ENCODE results near the gene FCHSD2. TPM values are rescaled to one million over a fixed set of nuclear protein-coding genes. Genes with fewer than 3 reads are reported as not detected.
A peak's percentile ranks its signal among the peaks of the same experiment; 100 is the strongest.

FCHSD2 gene
- polyA plus RNA-seq, 2 of the 4 experiments (the other 2 are of a cell fraction) = 10.5 to 19.0 TPM

DNA sequence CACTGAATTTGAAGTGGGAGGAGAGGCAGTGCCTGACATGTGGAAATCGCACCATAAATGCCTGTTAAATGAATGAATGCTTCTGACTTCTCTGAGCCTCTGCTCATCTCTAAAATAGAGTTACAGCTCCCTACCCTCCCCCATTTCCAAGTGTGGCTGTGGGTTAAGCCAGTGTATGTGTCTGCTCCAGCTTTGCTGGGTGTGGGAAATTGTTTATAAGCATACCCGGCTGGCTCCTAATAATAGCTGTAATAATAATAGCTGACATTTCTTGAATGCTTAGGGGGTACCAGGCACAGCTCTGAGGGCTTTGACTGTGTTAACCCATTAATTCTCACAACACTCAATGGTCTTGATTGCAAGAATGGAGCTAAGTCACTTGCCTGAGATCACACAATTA, 7.0 kb upstream of the FCHSD2 start:
- DNase-seq (ENCODE audit: low read depth in 1 of 2, low spot score in 1 of 2) = no peak
- no peak for FAIRE-seq
- H3K27ac ChIP-seq = no peak overlapping the region
- ChIA-PET POLR2A (no interaction called here), CTCF (interaction anchor here (0.7 to 4.1 kb wide), 4 partner anchors 24 to 318 kb away, joined by 3 to 20 read pairs (median 3); no protein-coding TSS in a partner anchor)
- no peaks in the 10 kb centered on the region for H3K9me3 ChIP-seq
- no peak overlapping the region for H3K4me3 ChIP-seq
- 90% methylated on average over 2 of the region's 2 CpGs for WGBS (ENCODE audit: missing lambda C conversion rate)
- TF ChIP-seq ELK1 (IDR thresholded peaks at IDR 0.05; ENCODE audit: low read depth, low read length) (no peak), MYC (IDR thresholded peaks at IDR 0.05; ENCODE audit: borderline replicate concordance, low read length) (no peak), MAX (IDR thresholded peaks at IDR 0.05) (no peak), FOSB (CRISPR knock-in tag; IDR thresholded peaks at IDR 0.05) (no peak), NR3C1 (IDR thresholded peaks at IDR 0.05) (no peak), CEBPB (IDR thresholded peaks at IDR 0.05) (no peak), SMC3 (IDR thresholded peaks at IDR 0.05) (no peak), ESRRA (IDR thresholded peaks at IDR 0.05; ENCODE audit: borderline replicate concordance, low read length) (no peak), FOXS1 (CRISPR knock-in tag; IDR thresholded peaks at IDR 0.05) (no peak)
- no peak overlapping the region for H3K4me2 ChIP-seq
- ATAC-seq = no peak
- no peaks in the 10 kb centered on the region for H3K4me1 ChIP-seq

- Histone ChIP-seq H3K4me3 (no peak overlapping the region), H3K4me1 (no peaks in the 10 kb centered on the region), H3K9me3 (no peaks in the 10 kb centered on the region), H3K4me2 (no peak overlapping the region), H3K27ac (peak overlapping the region in 1 of 2 experiments; percentile 33; a peak in 1 of 6 replicates)
- DNase-seq (ENCODE audit: low read depth in 1 of 2, low spot score in 1 of 2) (no peak), FAIRE-seq (no peak), ATAC-seq (peak in 1 of 2 experiments; percentile 23; a peak in 3 of 6 replicates)
- WGBS (ENCODE audit: missing lambda C conversion rate) = 70% methylated on average over 14 of the region's 15 CpGs
- TF ChIP-seq HOXB5 (CRISPR knock-in tag; IDR thresholded peaks at IDR 0.05) (no peak), SMC3 (IDR thresholded peaks at IDR 0.05) (no peak), CTCF (IDR thresholded peaks at IDR 0.05) (no peak), ZC3H11A (IDR thresholded peaks at IDR 0.05) (no peak), TFCP2L1 (CRISPR knock-in tag; IDR thresholded peaks at IDR 0.05) (no peak), MAX (IDR thresholded peaks at IDR 0.05) (no peak), KDM5A (IDR thresholded peaks at IDR 0.05) (no peak), SREBF2 (IDR thresholded peaks at IDR 0.05) (no peak), JUNB (IDR thresholded peaks at IDR 0.05) (no peak), ATOH8 (CRISPR knock-in tag; IDR thresholded peaks at IDR 0.05; ENCODE audit: low read depth) (no peak), FOSB (CRISPR knock-in tag; IDR thresholded peaks at IDR 0.05) (no peak), CHD4 (IDR thresholded peaks at IDR 0.05; ENCODE audit: borderline replicate concordance) (no peak)
- TF ChIP-seq, protein P1, sequence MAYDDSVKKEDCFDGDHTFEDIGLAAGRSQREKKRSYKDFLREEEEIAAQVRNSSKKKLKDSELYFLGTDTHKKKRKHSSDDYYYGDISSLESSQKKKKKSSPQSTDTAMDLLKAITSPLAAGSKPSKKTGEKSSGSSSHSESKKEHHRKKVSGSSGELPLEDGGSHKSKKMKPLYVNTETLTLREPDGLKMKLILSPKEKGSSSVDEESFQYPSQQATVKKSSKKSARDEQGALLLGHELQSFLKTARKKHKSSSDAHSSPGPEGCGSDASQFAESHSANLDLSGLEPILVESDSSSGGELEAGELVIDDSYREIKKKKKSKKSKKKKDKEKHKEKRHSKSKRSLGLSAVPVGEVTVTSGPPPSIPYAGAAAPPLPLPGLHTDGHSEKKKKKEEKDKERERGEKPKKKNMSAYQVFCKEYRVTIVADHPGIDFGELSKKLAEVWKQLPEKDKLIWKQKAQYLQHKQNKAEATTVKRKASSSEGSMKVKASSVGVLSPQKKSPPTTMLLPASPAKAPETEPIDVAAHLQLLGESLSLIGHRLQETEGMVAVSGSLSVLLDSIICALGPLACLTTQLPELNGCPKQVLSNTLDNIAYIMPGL (CRISPR knock-in tag; IDR thresholded peaks at IDR 0.05; ENCODE audit: borderline replicate concordance) = no peak
- TF ChIP-seq, protein P2, sequence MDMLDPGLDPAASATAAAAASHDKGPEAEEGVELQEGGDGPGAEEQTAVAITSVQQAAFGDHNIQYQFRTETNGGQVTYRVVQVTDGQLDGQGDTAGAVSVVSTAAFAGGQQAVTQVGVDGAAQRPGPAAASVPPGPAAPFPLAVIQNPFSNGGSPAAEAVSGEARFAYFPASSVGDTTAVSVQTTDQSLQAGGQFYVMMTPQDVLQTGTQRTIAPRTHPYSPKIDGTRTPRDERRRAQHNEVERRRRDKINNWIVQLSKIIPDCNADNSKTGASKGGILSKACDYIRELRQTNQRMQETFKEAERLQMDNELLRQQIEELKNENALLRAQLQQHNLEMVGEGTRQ (IDR thresholded peaks at IDR 0.05) = no peak
- POLR2A ChIA-PET = no interaction called here
- CTCF ChIA-PET = interaction anchor here (1.3 to 4.1 kb wide), 4 partner anchors 12 to 317 kb away, joined by 3 to 20 read pairs (median 4); no protein-coding TSS in a partner anchor
These were observed 5.9 kb upstream of the FCHSD2 start for GRCh38 chr11:73147771-73148681.
